ENCODE measurements around the gene DNAH8. TPM values are rescaled to one million over a fixed set of nuclear protein-coding genes. Genes with fewer than 3 reads are reported as not detected.
A peak's percentile ranks its signal among the peaks of the same experiment; 100 is the strongest.
"Not testable (repeated sequence)": the region's sequence is repeated elsewhere in the genome, so short reads cannot be mapped to it uniquely, and the experiment has no call there.

DNAH8 gene
- total and polyA plus RNA-seq, 3 donors from 2014 or later: 17.2 to 23.7 (median 19.0) TPM

DNA sequence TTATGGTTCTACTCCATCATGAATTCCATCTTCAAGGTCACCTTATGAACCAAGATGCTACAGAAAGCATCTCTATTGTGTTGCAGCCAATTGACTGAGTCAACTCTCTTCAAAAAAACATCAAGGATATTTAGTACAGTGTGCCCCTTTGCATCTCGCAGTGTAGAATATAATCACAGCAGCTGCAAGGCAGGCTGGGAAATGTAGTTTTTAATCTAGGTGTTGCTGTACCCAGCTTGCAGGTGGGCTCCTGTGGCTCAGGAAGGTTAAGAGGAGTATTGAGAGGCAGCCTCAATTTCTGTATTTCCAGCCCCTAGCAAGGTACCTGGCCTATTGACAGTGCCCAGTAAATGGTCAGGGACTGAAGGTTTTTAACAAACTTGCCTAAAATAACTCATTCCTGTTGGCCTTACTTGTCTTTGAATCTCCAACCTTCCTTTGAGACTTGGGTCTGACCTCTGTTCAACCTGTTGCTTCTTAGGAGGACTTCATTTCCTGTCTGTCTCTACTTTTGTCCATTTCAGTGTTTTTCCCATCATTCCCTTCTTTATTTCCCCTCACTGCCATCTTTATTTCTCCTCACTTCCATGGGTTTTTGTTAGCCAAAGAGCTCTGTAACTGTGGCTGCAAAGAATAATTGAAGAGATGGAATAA lies 150.5 kb downstream of the DNAH8 start:
- no peaks in the 10 kb centered on the region for H3K36me3 ChIP-seq (ENCODE audit: low read depth, missing control alignments)
- H3K4me1 ChIP-seq: no peaks in the 10 kb centered on the region
- H3K27me3 ChIP-seq: no peaks in the 10 kb centered on the region
- WGBS, 2 donors: 39 to 56% methylated on average over 1 of the region's 1 CpG
- intact Hi-C loops (cut with DNase I; ENCODE audit: low total_unique reads): no loop called here
- TF ChIP-seq POLR2A (IDR thresholded peaks at IDR 0.05): no peak
- TF ChIP-seq, protein P1, sequence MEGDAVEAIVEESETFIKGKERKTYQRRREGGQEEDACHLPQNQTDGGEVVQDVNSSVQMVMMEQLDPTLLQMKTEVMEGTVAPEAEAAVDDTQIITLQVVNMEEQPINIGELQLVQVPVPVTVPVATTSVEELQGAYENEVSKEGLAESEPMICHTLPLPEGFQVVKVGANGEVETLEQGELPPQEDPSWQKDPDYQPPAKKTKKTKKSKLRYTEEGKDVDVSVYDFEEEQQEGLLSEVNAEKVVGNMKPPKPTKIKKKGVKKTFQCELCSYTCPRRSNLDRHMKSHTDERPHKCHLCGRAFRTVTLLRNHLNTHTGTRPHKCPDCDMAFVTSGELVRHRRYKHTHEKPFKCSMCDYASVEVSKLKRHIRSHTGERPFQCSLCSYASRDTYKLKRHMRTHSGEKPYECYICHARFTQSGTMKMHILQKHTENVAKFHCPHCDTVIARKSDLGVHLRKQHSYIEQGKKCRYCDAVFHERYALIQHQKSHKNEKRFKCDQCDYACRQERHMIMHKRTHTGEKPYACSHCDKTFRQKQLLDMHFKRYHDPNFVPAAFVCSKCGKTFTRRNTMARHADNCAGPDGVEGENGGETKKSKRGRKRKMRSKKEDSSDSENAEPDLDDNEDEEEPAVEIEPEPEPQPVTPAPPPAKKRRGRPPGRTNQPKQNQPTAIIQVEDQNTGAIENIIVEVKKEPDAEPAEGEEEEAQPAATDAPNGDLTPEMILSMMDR (IDR thresholded peaks at IDR 0.05): no peak
- H3K27ac ChIP-seq: no peak overlapping the region
- no peaks in the 10 kb centered on the region for H3K9me3 ChIP-seq
- no peak overlapping the region for H3K4me3 ChIP-seq
- DNase-seq: no peak

DNA sequence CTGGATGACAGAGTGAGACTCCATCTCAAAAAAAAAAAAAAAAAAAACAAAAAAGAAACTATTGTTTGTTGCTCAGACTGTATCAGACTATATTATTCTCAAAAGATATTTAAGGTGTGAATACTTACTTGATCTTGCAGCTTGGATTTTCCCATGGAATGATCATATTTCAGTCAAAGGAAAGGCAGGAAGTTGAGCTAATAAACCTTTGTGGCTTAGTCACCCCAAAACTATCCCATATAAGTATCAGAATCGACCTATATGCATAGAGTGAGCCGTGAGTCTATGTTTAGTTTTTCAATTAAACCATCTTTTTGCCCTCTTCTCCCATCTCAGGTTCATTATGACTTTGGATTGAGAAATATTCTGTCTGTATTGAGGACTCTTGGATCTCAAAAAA lies 152.6 kb downstream of the DNAH8 start:
- TF ChIP-seq, protein P1 (IDR thresholded peaks at IDR 0.05): no peak
- no peak for TF ChIP-seq POLR2A (IDR thresholded peaks at IDR 0.05)
- Histone ChIP-seq H3K27ac (no peak overlapping the region), H3K36me3 (ENCODE audit: low read depth, missing control alignments) (no peaks in the 10 kb centered on the region), H3K4me1 (no peaks in the 10 kb centered on the region), H3K9me3 (no peaks in the 10 kb centered on the region), H3K4me3 (no peak overlapping the region), H3K27me3 (no peaks in the 10 kb centered on the region)
- 85 to 97% methylated on average over 2 of the region's 2 CpGs for WGBS, 2 donors
- intact Hi-C loops (cut with DNase I; ENCODE audit: low total_unique reads): no loop called here
- no peak for DNase-seq

DNA sequence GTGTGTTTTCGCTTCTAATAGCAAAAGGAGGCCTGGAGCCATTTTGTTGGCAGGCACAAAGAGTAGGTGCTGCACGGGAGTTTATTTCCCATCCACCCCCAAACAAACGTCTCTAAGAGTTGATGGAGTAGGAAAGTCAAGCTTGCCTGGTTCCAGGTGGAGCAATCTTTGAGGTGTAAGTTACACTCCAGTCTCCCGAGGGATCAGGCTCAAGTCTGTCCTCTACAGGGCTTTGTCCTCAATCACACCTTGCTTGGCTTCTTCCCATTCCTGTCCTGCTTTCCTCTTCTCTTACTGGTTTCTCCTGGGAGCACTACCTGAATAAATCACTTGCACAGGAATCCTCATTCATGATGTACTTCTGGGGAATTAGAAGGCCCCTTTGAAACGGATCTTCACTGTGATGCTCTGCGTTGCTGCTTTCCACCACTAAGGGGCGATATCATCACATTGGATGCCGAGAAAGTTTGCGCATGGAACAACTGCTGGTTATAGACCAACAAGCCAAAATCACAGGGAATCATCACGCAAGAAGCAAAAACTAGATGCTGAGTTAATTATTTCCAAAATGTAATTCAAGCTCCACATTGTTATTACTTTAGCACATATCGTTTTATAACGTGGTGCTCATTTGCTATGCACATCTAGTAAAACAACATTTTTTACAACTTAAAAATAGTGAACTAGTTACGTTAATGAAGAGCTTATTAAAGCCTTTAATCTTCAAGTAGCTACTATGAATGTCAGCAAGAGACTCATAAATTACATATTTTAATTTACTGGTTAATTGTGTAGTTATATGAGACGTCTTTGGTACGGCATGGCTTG lies 156.8 kb downstream of the DNAH8 start:
- WGBS, 2 donors: 32 to 35% methylated on average over 15 of the region's 15 CpGs
- intact Hi-C loops (cut with DNase I; ENCODE audit: low total_unique reads): no loop called here
- H3K4me3 ChIP-seq: no peak overlapping the region

DNA sequence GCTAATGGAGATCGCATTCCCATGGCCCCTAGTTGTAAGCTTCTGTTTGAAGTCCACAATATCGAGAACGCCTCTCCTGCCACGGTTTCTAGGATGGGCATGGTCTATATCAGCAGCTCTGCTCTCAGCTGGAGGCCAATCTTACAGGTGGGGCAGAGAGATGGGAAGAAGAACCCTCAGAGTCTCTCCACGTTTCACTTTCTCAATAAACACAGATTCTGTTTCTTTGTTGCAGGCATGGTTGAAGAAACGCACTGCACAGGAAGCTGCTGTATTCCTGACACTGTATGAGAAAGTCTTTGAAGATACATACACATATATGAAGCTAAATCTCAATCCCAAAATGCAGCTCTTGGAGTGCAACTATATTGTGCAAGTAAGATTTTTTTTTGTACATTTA lies 157.9 kb downstream of the DNAH8 start:
- intact Hi-C loops (cut with DNase I; ENCODE audit: low total_unique reads): no loop called here
- WGBS, 2 donors: 54 to 79% methylated on average over 6 of the region's 6 CpGs

More for the DNA sequence above, 156.8 kb downstream of the DNAH8 start:
- no peak overlapping the region for H3K27ac ChIP-seq
- no peaks in the 10 kb centered on the region for H3K9me3 ChIP-seq
- peak; percentile 61 for DNase-seq
- H3K4me1 ChIP-seq: no peaks in the 10 kb centered on the region
- H3K36me3 ChIP-seq (ENCODE audit: low read depth, missing control alignments): no peaks in the 10 kb centered on the region
- H3K27me3 ChIP-seq: no peaks in the 10 kb centered on the region
- TF ChIP-seq, protein P1 (IDR thresholded peaks at IDR 0.05): peak; percentile 53 to 78 (median 76)
- no peak for TF ChIP-seq POLR2A (IDR thresholded peaks at IDR 0.05)

DNA sequence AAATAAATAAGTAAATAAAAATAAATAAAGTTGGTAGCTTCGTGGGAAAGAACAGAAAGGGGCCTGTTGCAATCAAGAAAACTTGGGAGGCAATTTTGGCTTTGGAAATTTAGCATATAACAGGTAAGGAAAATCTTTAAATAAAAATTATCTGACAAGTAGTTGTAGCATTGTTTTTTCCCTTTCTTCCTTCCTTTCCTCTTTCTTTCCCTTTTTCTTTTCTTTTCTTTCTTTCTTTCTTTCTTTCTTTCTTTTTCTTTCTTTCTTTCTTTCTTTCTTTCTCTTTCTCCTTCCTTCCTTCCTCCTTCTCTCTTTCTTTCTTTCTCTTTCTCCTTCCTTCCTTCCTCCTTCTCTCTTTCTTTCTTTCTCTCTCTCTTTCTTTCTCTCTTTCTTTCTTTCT lies 158.7 kb downstream of the DNAH8 start:
- H3K36me3 ChIP-seq (ENCODE audit: low read depth, missing control alignments); H3K4me3 ChIP-seq; H3K4me1 ChIP-seq; H3K9me3 ChIP-seq; DNase-seq; H3K27me3 ChIP-seq; intact Hi-C loops (cut with DNase I; ENCODE audit: low total_unique reads); H3K27ac ChIP-seq: not testable (repeated sequence)
- WGBS, 2 donors: 89 to 91% methylated on average over 1 of the region's 1 CpG

More for the DNA sequence above, 157.9 kb downstream of the DNAH8 start:
- H3K36me3 ChIP-seq (ENCODE audit: low read depth, missing control alignments): no peaks in the 10 kb centered on the region
- H3K27ac ChIP-seq: no peak overlapping the region
- TF ChIP-seq POLR2A (IDR thresholded peaks at IDR 0.05): no peak
- TF ChIP-seq, protein P1 (IDR thresholded peaks at IDR 0.05): no peak
- H3K27me3 ChIP-seq: no peaks in the 10 kb centered on the region
- no peak for DNase-seq
- no peaks in the 10 kb centered on the region for H3K9me3 ChIP-seq
- H3K4me3 ChIP-seq: no peak overlapping the region
- H3K4me1 ChIP-seq: no peaks in the 10 kb centered on the region

Data from testis (tissue), 3 donors.